Measurements from ENCODE around the gene IKZF1. TPM values are rescaled to one million over a fixed set of nuclear protein-coding genes. Genes with fewer than 3 reads are reported as not detected.

IKZF1 gene
- total RNA-seq, 6 experiments from 2014 or later, result 3.1 to 9.6 (median 5.2) TPM

- no peak for ATAC-seq
- Histone ChIP-seq H3K4me3 (no peak overlapping the region), H3K27ac (no peak overlapping the region), H3K9me3 (no peaks in the 10 kb centered on the region), H3K27me3 (no peaks in the 10 kb centered on the region), H3K36me3 (no peaks in the 10 kb centered on the region), H3K4me1 (no peaks in the 10 kb centered on the region)
- DNase-seq, result no peak
- TF ChIP-seq POLR2A (IDR thresholded peaks at IDR 0.05) (no peak), CTCF (IDR thresholded peaks at IDR 0.05) (no peak)
- intact Hi-C loops (cut with DNase I), result no loop called here
- WGBS (ENCODE audit: insufficient coverage, low coverage, low lambda C conversion rate, missing lambda C conversion rate), result 40% methylated on average over 3 of the region's 10 CpGs
Observed at GRCh38 chr7:50327443-50327842, 22.9 kb downstream of the IKZF1 start.

- H3K9me3 ChIP-seq, result no peaks in the 10 kb centered on the region
- 53% methylated on average over 6 of the region's 9 CpGs for WGBS (ENCODE audit: insufficient coverage, low coverage, low lambda C conversion rate, missing lambda C conversion rate)
- no peak for TF ChIP-seq CTCF (IDR thresholded peaks at IDR 0.05)
- TF ChIP-seq POLR2A (IDR thresholded peaks at IDR 0.05), result no peak
- no peak overlapping the region for H3K27ac ChIP-seq
- no peaks in the 10 kb centered on the region for H3K36me3 ChIP-seq
- H3K27me3 ChIP-seq, result no peaks in the 10 kb centered on the region
- no peaks in the 10 kb centered on the region for H3K4me1 ChIP-seq
- ATAC-seq (peak in 2 of 4 donors; percentile 20 to 27), DNase-seq (no peak)
- H3K4me3 ChIP-seq, result no peak overlapping the region
- intact Hi-C loops (cut with DNase I), result no loop called here
Observed at GRCh38 chr7:50329775-50330174, 25.3 kb downstream of the IKZF1 start.

- no peak for DNase-seq
- no peaks in the 10 kb centered on the region for H3K4me1 ChIP-seq
- H3K4me3 ChIP-seq, result no peak overlapping the region
- TF ChIP-seq CTCF (IDR thresholded peaks at IDR 0.05) (no peak), POLR2A (IDR thresholded peaks at IDR 0.05) (no peak)
- intact Hi-C loops (cut with DNase I), result no loop called here
- no peaks in the 10 kb centered on the region for H3K36me3 ChIP-seq
- H3K27ac ChIP-seq, result no peak overlapping the region
- no peaks in the 10 kb centered on the region for H3K9me3 ChIP-seq
- 40% methylated on average over 4 of the region's 4 CpGs for WGBS (ENCODE audit: insufficient coverage, low coverage, low lambda C conversion rate, missing lambda C conversion rate)
- no peak for ATAC-seq
- no peaks in the 10 kb centered on the region for H3K27me3 ChIP-seq
Observed at GRCh38 chr7:50330254-50330653, 25.7 kb downstream of the IKZF1 start.

- Histone ChIP-seq H3K27ac (no peak overlapping the region), H3K36me3 (no peaks in the 10 kb centered on the region), H3K4me1 (no peaks in the 10 kb centered on the region), H3K27me3 (no peaks in the 10 kb centered on the region), H3K4me3 (no peak overlapping the region), H3K9me3 (no peaks in the 10 kb centered on the region)
- TF ChIP-seq POLR2A (IDR thresholded peaks at IDR 0.05), result no peak
- no peak for TF ChIP-seq CTCF (IDR thresholded peaks at IDR 0.05)
- intact Hi-C loops (cut with DNase I), result no loop called here
- DNase-seq (no peak), ATAC-seq (peak in 2 of 4 donors; percentile 29 to 50)
- 19% methylated on average over 3 of the region's 3 CpGs for WGBS (ENCODE audit: insufficient coverage, low coverage, low lambda C conversion rate, missing lambda C conversion rate)
Observed at GRCh38 chr7:50330696-50331095, 26.2 kb downstream of the IKZF1 start.

Data from right lobe of liver (tissue), 6 donors.